T-helper 1 cell (primary cell): ENCODE results near the gene RPL11.
"Not testable (repeated sequence)": the region's sequence is repeated elsewhere in the genome, so short reads cannot be mapped to it uniquely, and the experiment has no call there.

Source experiments
- DNase-seq, 5 donors: peaks; one replicate each; pipeline ENCODE4 v3.0.0-alpha.2; 2012 to 2020
- total RNA-seq, 4 donors: gene quantifications; one replicate each; lab custom pipeline; 2026; lab: John Stamatoyannopoulos, UW

RPL11 gene
- total RNA-seq: 1,217 to 1,759 (median 1,568) reads per million in 4 donors

DNA sequence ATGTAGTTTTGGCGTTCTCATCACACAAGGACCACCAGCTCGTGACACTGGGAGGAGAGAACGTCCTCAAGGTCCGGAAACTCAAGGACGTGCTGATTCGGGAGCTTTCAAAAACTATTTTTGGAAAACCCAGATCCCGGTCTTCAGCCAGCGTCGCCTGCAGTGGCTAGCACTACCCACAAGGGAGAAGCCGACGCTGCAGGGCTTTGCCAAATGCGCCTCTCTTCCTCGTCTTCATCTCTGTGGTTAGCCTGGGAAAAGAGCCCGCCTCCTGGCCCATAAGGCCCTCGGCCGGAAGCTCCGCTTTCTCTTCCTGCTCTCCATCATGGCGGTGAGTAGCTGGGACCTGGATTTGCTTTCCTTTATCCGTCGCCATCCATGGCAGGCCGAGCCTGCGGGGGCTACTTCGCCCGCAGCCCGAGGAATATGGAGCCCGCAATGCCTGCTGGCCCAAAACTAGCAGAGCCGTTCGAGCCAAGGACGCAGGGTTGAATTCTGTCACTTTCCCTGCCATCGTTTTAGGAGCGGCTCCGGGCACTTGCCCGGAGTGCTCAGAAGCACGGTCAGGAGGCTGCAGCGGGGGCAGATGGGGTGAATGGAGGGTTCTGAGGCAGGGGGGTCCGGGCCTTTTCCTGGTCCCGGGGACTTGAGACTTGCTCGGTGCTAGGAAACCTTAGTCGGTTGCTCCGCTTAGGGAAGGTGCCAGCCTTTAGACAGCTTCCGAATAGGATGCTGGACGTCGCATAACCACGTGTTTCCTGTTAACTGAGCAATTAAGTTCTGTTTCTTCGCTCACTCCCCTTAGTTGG, at the start of gene RPL11:
RPL11 (plus strand) TSS at position 308 of the 809 bp plus-strand sequence; CDS start at position 326, 18 bp downstream.
- peak; percentile 70 to 90 (median 82) for DNase-seq

DNA sequence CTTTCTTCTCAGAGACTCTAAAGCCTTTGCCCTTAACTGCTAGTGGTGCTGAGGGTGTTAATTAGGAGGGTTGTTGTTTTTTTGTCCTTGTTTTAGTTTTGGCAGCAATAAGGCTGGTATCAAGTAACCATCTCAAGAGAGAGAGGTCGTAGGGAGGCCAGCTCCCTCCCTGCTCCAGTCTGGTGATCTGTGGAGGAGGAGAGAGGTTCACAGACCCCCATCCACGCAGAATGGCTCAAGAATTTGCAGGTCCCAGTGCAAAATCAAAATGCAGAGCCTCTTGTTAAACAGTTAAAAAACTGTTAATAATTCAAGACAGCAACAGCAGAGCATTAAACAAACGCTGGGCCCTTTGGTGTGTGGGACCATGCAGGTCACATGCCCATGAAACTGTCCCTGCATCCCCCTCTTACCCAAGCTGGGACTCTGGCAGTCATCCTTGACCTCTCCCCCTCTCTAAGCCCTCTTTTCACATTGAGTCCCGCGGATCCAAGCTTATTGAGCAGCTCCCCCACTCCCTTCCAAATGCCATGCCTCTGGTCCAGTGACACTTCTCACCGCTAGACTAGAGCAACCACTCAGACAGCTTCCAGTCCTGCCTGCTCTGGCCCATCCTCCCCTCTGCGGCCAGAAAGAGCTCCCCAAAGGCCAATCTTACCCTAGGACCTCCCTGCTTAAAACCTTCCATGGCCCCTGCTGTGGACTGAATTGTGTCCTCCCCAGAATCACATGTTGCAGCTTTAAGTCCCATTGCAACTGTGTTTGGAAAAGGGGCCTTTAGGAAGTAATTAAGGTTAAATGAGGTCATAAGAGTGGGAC, 47.7 kb upstream of the RPL11 start:
- DNase-seq: no peak

DNA sequence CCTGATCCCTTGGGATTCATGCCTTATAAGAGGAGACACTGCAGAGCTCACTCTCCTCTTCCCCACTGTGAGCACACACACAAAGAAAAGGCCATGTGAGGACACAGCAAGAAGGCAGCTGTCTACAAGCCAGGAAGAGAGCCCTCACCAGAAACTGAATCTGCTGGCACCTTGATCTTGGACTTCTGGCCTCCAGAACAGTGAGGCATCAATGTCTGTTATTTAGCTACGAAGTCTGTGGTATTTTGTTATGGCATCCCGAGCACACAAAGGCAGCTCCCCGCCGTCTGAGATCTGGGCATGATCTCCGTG, 47.1 kb upstream of the RPL11 start:
- no peak for DNase-seq

DNA sequence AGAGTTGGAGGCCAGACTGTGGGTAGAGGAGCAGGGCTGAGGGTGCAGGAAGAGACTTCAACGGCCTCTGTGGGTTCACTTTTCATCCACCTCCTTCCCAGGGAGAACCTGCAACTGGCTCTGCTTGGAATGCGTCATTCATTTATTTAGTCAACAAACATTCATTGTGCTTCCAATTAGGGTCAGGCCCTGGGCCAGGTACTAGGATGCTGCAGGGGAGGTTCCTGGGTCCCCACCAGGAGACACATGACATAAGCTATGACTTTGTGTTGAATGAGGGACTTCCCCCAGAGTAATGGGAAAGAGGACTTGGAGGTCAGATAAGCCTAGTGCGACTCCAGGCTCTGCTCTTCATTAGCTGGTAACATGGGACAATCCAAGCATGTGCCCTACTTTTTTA, 46.3 kb upstream of the RPL11 start:
- no peak for DNase-seq

DNA sequence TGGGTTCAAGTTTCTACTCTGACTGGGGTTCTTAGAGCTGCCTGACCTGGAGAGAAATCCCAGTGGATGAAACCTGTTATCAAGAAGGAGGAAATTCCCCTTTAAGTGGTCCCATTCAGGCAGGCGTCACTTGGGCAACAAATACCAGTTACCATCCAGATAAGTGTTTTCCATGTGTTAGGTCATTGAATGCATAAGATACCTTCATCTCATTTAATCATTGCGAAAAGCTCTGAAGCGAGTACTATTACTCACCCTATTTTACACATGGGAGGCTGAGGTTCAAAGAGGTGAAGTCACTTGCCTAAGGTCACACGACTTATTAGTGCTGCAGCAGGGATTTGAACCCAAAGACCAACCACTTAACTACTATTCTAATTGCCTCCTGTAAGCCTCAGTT, 45.5 kb upstream of the RPL11 start:
- DNase-seq: no peak

DNA sequence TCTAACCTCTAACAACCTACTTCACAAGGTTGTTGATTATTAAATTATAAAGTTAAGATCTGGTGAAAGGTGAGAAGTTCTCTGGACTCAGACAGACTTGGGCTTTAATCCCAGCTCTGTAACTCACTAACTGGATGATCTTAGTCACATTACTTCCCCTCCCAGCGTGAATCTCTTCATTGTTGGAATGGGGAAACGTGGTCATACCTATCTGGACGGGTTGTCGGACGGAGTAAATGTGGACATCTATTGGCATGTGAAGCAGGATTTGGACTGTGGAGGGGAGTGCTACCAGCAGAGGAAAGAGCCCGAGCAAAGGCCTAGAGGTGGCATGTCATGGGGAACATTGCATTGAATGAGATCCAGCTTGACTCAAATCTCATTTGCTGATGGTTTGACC, 45.1 kb upstream of the RPL11 start:
- no peak for DNase-seq

DNA sequence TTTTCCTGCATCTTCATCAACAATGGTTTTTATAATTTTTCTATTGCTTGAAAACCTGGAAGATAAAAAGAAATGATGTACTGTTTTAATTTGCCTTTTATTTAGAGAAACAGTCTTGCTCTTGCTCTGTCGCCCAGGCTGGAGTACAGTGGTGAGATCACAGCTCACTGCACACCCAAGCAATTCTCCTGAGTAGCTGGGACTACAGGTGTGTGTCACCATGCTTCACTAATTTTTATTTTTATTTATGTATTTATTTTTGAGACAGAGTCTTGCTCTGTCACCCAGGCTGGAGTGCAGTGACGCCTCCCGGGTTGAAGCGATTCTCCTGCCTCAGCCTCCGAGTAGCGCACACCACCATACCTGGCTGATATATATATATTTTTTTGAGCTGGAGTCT, 43.0 kb upstream of the RPL11 start:
- no peak for DNase-seq

DNA sequence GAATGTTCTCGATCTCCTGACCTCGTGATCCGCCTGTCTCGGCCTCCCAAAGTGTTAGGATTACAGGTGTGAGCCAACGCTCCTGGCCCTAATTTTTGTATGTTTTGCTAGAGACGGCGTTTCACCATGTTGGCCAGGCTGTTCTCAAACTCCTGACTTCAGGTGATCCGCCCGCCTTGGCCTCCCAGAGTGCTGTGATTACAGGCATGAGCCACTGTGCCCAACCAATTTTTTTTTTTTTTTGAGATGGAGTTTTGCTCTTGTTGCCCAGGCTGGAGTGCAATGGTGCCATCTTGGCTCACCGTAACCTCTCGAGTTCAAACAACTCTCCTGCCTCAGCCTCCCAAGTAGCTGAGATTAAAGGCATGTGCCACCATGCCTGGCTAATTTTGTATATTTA, 42.4 kb upstream of the RPL11 start:
- DNase-seq: not testable (repeated sequence)

DNA sequence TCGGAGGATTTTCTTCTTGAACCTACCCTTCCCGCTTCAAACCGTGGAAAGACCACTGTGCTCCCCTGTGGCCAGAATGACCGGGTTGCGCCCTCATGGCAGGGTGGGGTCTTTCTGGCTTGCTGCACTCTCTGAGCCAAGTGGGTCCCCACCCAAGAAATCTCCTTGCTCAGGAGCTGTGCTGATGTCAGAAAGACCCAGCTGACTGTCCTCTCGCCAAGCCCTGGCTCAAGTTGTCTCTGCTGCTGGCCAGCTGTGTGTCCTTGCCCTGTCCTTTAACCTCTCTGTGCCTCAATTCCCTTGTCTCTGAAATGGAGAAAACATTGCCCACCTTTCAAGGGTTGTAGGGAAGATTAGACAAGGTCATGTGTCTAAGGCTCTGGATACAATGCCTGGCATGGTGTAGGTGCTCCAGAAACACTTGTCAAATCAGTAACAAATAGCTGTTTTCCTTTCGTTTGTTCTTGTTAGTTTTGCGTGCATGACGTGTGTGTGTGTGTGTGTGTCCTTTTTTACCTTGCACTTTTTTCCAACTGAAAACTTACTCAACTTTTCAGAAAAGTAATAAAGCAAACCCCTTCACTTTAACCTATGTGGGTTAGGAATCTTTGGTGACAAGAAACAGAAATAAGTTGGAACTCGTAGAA, 41.1 kb upstream of the RPL11 start:
- no peak for DNase-seq

DNA sequence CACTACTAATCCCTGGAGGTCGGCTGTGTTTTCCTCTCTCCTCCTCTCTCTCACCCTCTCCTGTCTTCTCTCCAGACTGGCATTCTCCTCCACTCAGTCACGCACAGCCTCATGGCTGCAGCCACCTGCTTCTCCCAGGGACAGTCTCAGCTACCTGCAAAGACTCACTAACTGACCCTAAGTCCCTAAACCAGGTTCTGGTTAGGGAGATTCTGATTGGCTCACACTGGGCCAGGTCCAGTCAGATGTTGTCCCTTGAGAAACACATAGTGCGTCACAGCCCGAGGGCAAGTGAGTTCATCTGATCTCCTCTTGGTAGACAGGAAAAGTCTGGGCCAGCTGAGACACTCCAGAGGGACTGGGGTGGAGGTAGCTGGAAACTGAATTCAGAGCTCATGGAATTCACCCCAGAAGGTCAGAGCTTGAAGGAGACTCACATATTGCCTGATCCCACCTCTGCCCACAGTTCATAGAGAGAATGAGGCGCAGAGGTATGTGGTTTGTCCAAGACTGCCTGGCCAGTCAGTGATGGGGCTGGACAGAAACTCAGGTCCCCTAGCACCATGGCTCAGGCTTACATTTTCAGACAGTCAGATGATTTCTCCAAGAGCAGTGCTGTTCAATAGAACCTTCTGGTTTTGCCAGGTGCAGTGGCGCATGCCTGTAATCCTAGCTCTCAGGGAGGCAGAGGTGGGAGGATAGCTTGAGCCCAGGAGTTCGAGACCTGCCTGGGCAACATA, 40.4 kb upstream of the RPL11 start:
- no peak for DNase-seq

DNA sequence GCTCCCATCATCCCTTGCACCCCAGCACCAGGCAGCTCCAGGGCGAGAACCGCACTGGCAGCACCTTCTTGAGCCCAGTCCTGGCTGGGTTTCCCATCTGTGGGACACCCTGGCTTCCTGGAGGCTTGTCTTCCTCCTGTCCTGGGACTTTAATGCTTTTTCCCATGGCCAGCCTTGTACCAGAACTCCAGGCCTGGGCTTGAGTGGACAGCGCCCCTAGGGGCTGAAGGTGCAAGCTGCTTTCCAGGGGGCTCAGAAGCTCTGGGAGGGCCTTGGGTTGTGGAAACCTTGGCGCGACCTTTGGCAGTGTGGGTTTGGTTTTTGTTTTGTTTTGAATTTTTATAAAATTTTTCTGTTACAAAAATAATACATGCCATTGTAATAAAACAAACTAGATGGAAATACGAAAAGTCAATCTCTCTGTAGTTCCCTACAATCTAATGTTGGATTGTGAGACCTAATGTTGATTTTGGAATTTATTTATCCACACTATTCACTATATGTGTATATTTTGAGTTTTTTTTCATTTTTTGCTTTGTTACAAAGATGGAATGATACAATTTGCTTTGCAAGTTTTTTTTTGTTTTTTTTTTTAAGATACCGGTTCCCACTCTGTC, 33.8 kb upstream of the RPL11 start:
- peak in 2 of 5 donors; percentile 6 to 26 for DNase-seq

DNA sequence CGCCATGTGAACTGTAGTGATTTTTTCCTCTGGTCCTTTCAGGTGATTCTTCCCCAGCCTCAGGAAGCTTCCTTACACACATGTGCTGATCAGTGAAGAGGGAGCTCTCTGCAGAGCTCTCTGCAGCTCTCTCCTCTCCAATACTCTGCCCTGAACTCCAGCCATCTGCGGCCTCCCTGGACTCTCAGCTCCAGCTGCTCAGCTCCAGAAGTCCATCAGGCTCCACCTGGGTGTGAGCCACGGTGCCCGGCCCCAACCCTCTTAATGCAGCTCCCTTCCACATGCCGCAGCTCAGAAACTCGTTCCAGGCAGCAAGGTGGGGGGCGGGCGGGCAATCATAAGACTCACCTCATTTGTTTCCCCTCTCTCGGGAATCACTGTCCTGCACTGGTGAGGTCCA, 30.9 kb upstream of the RPL11 start:
- no peak for DNase-seq

DNA sequence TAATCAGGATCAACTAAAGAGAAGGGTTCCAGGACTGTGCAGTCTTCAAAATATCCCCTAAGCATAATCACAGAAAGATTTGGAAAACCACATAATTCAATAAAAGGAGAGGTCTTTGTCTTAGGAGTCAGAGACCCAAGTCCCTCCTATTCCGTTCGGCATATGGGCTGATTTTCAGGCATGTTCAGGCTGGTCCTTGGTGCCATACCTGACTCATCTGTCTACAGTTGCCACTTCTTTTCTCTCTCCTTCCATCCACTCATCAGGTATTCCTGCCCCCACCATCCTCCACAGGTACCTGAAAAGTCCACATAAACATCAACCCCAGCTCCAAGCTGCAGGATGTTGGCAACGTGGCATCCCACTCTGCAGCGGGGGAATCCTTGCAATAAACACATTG, 29.7 kb upstream of the RPL11 start:
- DNase-seq: no peak

DNA sequence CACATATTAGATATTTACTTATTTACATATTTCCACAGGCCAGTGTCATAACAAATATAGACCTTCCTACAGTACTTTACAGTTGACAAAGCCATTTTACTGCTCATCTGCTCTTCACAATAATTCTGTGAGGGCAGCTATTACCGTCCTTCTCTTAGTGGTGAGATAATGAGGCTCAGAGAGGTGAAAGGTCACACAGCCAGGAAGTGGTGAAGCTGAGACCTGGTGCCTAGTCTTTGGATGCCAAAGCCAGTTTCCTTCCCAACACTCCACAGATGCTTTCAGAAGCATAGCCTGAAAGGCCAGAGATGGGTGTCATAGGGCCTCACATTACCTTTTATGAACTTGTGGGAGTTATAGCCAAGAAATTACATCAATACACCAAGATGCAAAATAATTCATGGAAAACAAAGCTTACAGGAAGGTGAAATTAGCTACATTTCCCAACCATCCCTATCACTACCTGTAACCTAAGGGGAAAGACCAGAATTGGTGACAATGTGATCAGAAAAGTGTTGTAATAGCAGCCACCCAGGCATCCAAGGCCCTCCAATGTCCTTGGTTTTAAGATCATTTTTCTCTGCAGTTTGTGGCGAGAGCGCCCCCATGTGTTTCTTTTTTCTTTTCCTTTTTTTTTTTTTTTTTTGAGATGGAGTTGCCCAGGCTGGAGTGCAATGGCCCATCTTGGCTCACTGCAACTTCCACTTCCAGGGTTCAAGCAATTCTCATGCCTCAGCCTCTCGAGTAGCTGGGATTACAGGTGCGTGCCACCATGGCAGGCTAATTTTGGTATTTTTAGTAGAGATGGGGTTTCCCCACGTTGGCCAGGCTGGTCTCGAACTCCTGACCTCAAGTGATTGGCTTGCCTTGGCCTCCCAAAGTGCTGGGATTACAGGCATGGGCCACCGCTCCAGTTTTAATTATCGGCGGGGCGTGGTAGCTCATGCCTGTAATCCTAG, 26.5 kb upstream of the RPL11 start:
- DNase-seq: peak in 1 of 5 donors; percentile 17

DNA sequence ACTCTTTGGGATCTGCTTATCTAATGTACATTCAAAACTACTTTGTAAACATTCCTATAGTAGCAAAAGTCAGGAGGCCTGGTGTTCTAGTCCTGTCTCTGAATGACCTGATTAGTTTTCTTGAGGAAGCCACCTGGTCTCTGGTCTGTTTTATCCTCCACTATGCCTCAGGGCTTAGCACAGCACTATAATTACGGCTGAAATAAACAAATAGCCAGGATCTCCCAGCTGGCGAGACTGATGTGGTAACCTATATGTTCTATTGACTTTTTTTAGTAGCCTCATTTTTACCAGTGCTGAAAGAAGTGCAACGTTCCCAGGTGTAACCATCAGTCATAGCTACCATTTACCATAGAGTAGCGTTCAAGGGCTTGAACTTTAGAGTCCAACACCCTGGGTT, 24.2 kb upstream of the RPL11 start:
- no peak for DNase-seq

DNA sequence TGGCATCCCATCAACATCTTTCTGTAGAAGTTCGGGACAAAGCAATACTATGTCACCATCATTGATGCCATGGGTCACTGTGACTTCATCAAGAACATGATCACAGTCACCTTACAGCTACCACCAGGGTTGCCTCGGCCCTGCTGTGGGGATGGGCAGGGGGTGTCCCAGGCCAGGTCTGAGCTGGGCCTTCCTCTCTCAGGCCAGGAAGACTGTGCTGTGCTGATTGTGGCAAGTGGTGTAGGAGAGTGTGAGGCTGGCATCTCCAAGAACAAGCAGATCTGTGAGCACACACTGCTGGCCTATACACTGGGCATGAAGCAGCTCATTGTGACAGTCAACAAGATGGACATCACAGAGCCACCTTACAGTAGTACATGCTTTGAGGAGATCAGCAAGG, 20.9 kb upstream of the RPL11 start:
- DNase-seq: no peak

DNA sequence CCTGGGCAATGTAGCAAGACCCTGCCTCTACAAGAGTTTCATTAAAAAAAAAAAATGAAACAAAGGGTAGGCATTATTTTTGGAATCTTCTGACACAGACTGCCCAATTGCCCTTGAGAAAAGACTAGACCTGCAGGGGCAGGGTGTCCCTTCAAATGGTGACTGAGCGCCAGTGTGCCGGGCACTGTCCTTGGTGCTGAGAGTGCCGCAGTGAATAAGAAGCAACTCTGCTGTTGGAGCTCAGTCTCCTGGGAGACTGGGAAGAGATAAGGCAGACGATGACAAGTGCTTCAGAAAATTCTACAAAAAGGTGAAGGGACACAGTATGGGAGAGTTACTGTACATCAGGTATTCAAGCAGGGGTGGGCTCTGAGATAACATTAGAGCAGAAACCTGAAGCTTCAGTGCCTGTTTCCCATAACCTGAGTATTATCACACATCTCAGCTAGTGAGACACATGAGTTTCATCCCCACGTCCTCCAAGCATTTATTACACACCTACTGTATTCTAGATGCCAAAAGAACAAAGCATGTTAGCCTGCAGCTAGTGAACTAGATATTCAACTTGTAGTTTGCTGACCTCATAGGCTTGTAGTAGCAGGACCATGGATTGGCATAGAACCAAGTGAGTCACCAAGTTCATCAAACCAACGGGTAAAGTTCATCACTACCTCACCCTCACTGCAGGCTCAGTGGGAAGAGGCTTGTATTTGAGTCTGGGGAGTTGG, 18.4 kb upstream of the RPL11 start:
- DNase-seq: no peak

DNA sequence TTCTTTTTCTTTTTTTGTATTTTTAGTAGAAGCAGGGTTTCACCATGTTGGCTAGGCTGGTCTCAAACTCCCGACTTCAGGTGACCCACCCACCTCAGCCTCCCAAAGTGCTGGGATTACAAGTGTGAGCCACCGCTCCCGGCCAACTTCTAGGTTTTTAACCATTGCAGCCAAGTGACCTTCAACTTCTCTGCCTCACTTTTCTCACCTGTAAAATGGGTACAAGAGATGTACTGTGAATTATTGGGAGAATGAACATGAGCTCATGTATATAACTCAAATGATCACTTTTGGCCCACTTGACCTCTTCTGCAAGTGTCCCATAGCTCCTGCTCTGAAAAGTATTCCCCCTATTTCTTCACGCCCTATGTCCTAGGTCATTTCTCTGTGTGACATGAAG, 11.8 kb upstream of the RPL11 start:
- DNase-seq: no peak

DNA sequence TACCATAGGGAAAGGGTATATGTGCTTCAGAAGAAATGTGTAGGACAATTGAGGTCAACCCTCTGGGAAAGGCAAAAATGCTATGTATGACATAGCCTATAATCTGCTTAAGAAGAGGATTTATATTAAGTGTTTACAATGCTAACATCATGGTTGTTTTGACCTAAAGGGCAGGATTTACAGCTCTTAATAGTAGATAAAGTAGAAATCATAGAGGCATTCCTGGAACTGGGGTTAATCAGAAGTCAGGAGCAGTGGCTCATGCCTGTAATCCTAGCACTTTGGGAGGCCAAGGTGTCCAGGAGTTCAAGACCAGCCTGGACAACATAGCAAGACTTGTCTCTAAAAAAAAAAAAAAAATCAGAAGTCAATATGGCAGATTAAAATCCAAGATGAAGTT, 8.7 kb upstream of the RPL11 start:
- no peak for DNase-seq

DNA sequence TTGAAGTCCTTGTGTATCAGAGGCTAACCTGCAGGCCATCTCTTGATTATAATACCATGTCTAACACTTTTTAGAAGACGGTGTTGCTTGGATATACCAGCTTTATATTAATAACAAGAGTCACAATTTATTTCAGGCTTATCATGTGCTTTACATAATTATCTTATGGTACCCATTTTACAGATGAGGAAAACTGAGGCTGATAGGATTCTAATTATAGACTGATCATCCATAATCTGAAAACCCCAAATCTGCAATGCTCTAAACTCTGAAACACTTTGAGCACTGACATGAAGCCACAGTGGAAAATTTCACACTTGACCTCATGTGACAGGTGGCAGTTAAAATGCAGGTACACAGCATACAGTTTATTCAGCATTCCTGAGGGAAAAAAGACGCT, 7.2 kb upstream of the RPL11 start:
- no peak for DNase-seq

DNA sequence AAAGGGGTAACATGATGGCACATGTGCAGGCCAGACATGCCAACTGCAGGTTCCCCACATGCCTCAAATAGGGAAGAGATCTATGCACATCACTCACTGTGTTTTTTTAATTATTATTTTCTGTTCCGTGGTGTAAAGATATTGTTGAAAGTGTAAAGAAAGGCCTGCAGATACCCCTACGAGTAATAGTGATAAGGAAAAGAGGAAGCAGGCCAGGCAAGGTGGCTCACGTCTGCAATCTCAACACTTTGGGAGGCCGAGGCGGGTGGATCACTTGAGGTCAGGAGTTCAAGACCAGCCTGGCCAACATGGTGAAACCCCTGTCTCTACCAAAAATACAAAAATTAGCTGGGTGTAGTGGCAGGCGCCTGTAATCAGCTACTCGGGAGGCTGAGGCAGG, 6.4 kb upstream of the RPL11 start:
- not testable (repeated sequence) for DNase-seq
